AG04449 (cell line): ENCODE measurements around the gene JOSD1.

Experiments
- CTCF ChIA-PET: fragments of 350-600 bp; formaldehyde crosslinking; extraction: SDS; loops from one replicate; lab custom pipeline; 2021; ENCODE audit warnings: antibody characterized with exemption; lab: Yijun Ruan, JAX
- POLR2A ChIA-PET: fragments of 400-600, 350-600 bp; formaldehyde crosslinking; extraction: SDS; loops from one replicate; lab custom pipeline; 2020; ENCODE audit warnings: antibody characterized with exemption, inconsistent platforms; lab: Yijun Ruan, JAX
- DNase-seq: peaks from one replicate; pipeline ENCODE4 v3.0.0-alpha.2; 2010; ENCODE audit warnings: low read depth, low spot score
- H3K4me3 ChIP-seq: 2 replicates; pipeline ENCODE4 v1.5.1; 2011; ENCODE audit warnings: low read depth, mild to moderate bottlenecking, control low read depth, low read length
- CTCF ChIP-seq: IDR thresholded peaks from one replicate; pipeline ENCODE4 v1.5.1; 2011; ENCODE audit warnings: mild to moderate bottlenecking, moderate library complexity, low read length, control low read depth, inconsistent platforms; ENCODE audit not compliant: insufficient read depth; ENCODE audit errors: missing control alignments

Gene JOSD1

DNA sequence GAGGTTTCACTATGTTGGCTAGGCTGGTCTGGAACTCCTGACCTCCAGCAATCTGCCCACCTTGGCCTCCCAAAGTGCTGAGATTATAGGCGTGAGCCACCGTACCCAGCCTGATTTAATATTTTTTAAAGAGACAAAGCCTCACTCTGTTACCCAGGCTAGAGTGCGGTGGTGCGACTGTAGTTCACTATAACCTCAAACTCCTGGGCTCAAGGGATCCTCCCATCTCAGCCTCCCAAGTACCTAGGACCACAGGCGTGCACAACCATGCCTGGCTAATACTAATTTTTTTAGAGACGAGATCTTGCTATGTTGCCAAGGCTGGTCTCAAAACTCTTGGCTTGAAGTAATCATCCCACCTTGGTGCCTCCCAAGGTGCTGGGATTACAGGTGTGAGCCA is 18.5 kb upstream of the JOSD1 start:
- ChIA-PET POLR2A (no interaction called here), CTCF (interaction anchor here (1.1 to 3.1 kb wide), 4 partner anchors 11 to 50 kb away, joined by 3 to 21 read pairs (median 4); no protein-coding TSS in a partner anchor)
- no peak overlapping the region for H3K4me3 ChIP-seq
- TF ChIP-seq CTCF, result no peak
- no peak for DNase-seq

- TF ChIP-seq CTCF, result peak; percentile 63
- CTCF ChIA-PET, result interaction anchor here (1.1 to 3.1 kb wide), 8 partner anchors 8 to 51 kb away, joined by 3 to 21 read pairs (median 4); partner anchors contain the start of gene TOMM22
- POLR2A ChIA-PET, result interaction anchor here (0.6 to 1.2 kb wide), 2 partner anchors 15 to 508 kb away, joined by 3 read pairs; no protein-coding TSS in a partner anchor
- no peak overlapping the region for H3K4me3 ChIP-seq
- DNase-seq, result no peak
Observed at GRCh38 chr22:38718414-38718813, 17.7 kb upstream of the JOSD1 start.

- TF ChIP-seq CTCF, result no peak
- CTCF ChIA-PET, result interaction anchor here (0.6 to 3.1 kb wide), 8 partner anchors 9 to 153 kb away, joined by 3 to 21 read pairs (median 4); partner anchors contain the start of gene TOMM22
- H3K4me3 ChIP-seq, result no peak overlapping the region
- POLR2A ChIA-PET, result interaction anchor here (1.3 kb wide), 1 partner anchor 10 kb away, joined by 4 read pairs; no protein-coding TSS in a partner anchor
- DNase-seq, result no peak
Observed at GRCh38 chr22:38717244-38717643, 16.5 kb upstream of the JOSD1 start.

DNA sequence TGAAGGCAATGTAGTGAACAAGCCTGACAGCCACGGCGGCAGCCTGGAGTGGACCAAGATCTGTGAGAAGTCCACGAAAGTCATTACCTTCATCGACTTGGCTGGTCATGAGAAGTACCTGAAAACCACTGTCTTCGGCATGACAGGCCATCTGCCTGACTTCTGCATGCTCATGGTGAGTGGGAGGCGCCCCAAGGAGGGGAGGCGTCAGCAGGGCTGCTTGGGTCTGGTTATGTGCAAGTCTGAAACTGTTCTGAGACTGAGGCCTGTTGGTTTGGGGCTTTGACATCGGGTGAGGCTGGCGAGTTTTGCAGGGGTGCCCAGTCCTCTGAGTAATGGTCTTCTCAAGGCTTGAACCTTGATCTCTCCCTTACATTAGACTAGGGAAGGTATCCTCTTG is 16.1 kb upstream of the JOSD1 start:
- no peak overlapping the region for H3K4me3 ChIP-seq
- TF ChIP-seq CTCF, result no peak
- CTCF ChIA-PET, result interaction anchor here (0.5 to 3.1 kb wide), 6 partner anchors 8 to 905 kb away, joined by 3 to 21 read pairs (median 5); no protein-coding TSS in a partner anchor
- no peak for DNase-seq
- POLR2A ChIA-PET, result interaction anchor here (1.3 kb wide), 1 partner anchor 10 kb away, joined by 4 read pairs; no protein-coding TSS in a partner anchor

DNA sequence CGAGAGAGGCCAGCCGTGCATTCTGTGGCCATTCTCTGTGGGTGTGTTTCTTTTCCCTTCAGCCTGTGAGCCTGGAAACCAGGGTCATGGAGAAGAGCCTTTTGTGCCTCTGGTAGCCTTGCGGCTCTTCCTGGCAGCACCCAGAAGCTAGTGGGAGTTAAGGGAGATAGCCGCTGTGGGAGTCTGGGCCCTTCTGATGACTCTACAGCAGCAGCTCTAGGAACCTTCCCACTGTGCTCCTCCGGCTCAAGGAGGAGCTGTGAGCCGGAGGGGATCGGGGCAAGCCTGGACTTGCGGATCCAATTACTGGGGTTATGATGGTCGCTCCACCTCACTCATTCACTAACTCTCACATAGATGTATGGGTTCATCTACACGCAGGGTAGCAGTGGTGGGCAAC is 15.5 kb upstream of the JOSD1 start:
- POLR2A ChIA-PET, result no interaction called here
- DNase-seq, result no peak
- TF ChIP-seq CTCF, result no peak
- CTCF ChIA-PET, result interaction anchor here (0.5 to 1.8 kb wide), 4 partner anchors 9 to 906 kb away, joined by 3 to 6 read pairs (median 4); no protein-coding TSS in a partner anchor
- no peak overlapping the region for H3K4me3 ChIP-seq

DNA sequence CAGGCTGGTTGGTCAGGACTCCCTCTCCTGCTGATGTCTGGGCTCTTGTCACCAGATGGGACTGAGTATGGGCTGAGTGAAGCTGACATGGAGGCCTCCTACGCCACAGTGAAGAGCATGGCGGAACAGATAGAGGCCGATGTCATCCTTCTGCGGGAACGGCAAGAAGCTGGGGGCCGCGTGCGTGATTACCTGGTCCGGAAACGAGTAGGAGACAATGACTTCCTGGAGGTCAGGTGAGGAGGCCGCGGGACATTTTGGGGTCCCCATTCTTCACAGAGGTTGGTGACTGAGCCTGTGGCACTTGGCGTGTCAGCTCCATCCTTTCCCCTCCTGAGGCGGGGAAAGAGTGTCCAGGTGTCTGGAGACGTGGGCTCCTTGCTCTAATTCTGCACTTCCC is 15.1 kb upstream of the JOSD1 start:
- DNase-seq, result no peak
- POLR2A ChIA-PET, result no interaction called here
- no peak for TF ChIP-seq CTCF
- H3K4me3 ChIP-seq, result no peak overlapping the region
- CTCF ChIA-PET, result interaction anchor here (0.9 to 1.8 kb wide), 6 partner anchors 9 to 34 kb away, joined by 3 to 6 read pairs (median 4); partner anchors contain the start of gene TOMM22
